ENCODE measurements around the gene BRMS1.

DNA sequence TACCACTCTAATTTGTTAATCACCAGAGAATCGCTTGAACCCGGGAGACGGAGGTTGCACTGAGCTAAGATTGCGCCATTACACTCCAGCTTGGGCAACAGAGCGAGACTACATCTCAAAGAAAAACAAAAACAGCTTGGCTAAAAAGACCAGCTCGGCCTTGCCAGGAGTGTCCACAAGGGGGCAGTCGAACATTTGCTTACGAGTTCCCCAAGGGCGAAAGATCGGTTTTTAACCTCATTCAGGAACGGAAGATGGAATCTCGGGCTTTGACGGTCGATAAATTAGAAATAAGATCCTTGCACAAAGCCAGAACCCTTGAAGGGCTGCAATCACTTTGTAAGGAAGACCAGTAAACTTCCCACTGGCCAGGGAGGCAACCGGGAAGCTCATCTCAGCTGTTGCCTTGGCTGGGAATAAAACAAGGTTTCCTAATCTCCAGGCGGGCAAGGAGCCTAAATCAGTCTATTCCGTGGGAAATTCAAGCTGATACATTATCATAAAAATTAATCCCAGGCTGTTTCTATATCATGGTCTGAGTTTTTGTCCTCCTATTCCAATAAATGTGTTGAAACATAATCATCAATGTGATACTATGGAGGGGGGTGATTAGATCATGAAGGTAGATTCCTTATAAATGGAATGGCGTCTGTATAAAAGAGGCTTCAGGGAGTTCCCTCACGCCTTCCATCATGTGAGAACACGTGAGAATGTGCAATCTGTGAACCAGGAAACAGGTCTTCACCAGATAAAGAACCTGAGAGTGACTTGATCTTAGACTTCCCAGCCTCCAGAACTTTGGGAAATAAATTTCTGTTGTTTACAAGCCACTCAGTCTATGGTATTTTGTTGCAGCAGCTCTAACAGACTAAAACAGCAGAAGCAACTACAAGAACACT lies 41.5 kb upstream of the BRMS1 start:
- TF ChIP-seq, protein P1, sequence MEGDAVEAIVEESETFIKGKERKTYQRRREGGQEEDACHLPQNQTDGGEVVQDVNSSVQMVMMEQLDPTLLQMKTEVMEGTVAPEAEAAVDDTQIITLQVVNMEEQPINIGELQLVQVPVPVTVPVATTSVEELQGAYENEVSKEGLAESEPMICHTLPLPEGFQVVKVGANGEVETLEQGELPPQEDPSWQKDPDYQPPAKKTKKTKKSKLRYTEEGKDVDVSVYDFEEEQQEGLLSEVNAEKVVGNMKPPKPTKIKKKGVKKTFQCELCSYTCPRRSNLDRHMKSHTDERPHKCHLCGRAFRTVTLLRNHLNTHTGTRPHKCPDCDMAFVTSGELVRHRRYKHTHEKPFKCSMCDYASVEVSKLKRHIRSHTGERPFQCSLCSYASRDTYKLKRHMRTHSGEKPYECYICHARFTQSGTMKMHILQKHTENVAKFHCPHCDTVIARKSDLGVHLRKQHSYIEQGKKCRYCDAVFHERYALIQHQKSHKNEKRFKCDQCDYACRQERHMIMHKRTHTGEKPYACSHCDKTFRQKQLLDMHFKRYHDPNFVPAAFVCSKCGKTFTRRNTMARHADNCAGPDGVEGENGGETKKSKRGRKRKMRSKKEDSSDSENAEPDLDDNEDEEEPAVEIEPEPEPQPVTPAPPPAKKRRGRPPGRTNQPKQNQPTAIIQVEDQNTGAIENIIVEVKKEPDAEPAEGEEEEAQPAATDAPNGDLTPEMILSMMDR (IDR thresholded peaks at IDR 0.05): peak; percentile 94
- no peak for TF ChIP-seq ZFX (IDR thresholded peaks at IDR 0.05; ENCODE audit: borderline replicate concordance)
